ENCODE measurements around the gene CTR9. TPM values are rescaled to one million over a fixed set of nuclear protein-coding genes. Genes with fewer than 3 reads are reported as not detected.

CTR9 gene
- total and polyA plus RNA-seq, 3 donors from 2014 or later: 47.3 to 50.9 (median 48.6) TPM

- no peak for DNase-seq
- no peaks in the 10 kb centered on the region for H3K27me3 ChIP-seq
- H3K27ac ChIP-seq: no peak overlapping the region
- WGBS, 2 donors: 74 to 82% methylated on average over 4 of the region's 4 CpGs
- peaks cover 4% of the 10 kb centered on the region for H3K36me3 ChIP-seq (ENCODE audit: low read depth, missing control alignments)
- H3K4me1 ChIP-seq: no peaks in the 10 kb centered on the region
- H3K4me3 ChIP-seq: no peak overlapping the region
- intact Hi-C loops (cut with DNase I; ENCODE audit: low total_unique reads): loop anchor here (10.0 kb wide), 1 partner anchor 226 kb away; no protein-coding TSS in a partner anchor
- no peaks in the 10 kb centered on the region for H3K9me3 ChIP-seq
- TF ChIP-seq POLR2A (IDR thresholded peaks at IDR 0.05): no peak
- no peak for TF ChIP-seq CTCF (IDR thresholded peaks at IDR 0.05)
Observed at GRCh38 chr11:10798330-10798928, 47.4 kb downstream of the CTR9 start.

GRCh38 chr11:10800292-10800691, 49.2 kb downstream of the CTR9 start:
- peaks cover 4% of the 10 kb centered on the region for H3K36me3 ChIP-seq (ENCODE audit: low read depth, missing control alignments)
- H3K4me1 ChIP-seq: no peaks in the 10 kb centered on the region

GRCh38 chr11:10803676-10804075, 52.6 kb downstream of the CTR9 start:
- Histone ChIP-seq H3K27ac (no peak overlapping the region), H3K9me3 (no peaks in the 10 kb centered on the region), H3K27me3 (no peaks in the 10 kb centered on the region), H3K36me3 (ENCODE audit: low read depth, missing control alignments) (peaks cover 5% of the 10 kb centered on the region), H3K4me1 (peaks cover 16% of the 10 kb centered on the region), H3K4me3 (no peak overlapping the region)
- 76 to 80% methylated on average over 6 of the region's 6 CpGs for WGBS, 2 donors
- no peak for DNase-seq
- intact Hi-C loops (cut with DNase I; ENCODE audit: low total_unique reads): no loop called here
- TF ChIP-seq POLR2A (IDR thresholded peaks at IDR 0.05) (no peak), CTCF (IDR thresholded peaks at IDR 0.05) (no peak)

More at GRCh38 chr11:10800292-10800691, 49.2 kb downstream of the CTR9 start:
- H3K4me3 ChIP-seq: no peak overlapping the region
- H3K27me3 ChIP-seq: no peaks in the 10 kb centered on the region
- H3K9me3 ChIP-seq: no peaks in the 10 kb centered on the region
- DNase-seq: no peak
- 90 to 91% methylated on average over 2 of the region's 2 CpGs for WGBS, 2 donors
- intact Hi-C loops (cut with DNase I; ENCODE audit: low total_unique reads): no loop called here
- TF ChIP-seq POLR2A (IDR thresholded peaks at IDR 0.05) (no peak), CTCF (IDR thresholded peaks at IDR 0.05) (no peak)
- no peak overlapping the region for H3K27ac ChIP-seq

GRCh38 chr11:10805741-10806140, 54.7 kb downstream of the CTR9 start:
- DNase-seq: no peak
- intact Hi-C loops (cut with DNase I; ENCODE audit: low total_unique reads): loop anchor here (5.0 kb wide), 2 partner anchors 52 to 127 kb away; partner anchors contain the start of gene ZBED5
- WGBS, 2 donors: 75 to 80% methylated on average over 8 of the region's 8 CpGs
- H3K4me3 ChIP-seq: no peak overlapping the region
- no peaks in the 10 kb centered on the region for H3K27me3 ChIP-seq
- H3K9me3 ChIP-seq: no peaks in the 10 kb centered on the region
- H3K4me1 ChIP-seq: peaks cover 16% of the 10 kb centered on the region
- no peak overlapping the region for H3K27ac ChIP-seq
- no peak for TF ChIP-seq CTCF (IDR thresholded peaks at IDR 0.05)
- TF ChIP-seq POLR2A (IDR thresholded peaks at IDR 0.05): no peak
- peaks cover 5% of the 10 kb centered on the region for H3K36me3 ChIP-seq (ENCODE audit: low read depth, missing control alignments)

- no peak for DNase-seq
- Histone ChIP-seq H3K4me1 (peaks cover 16% of the 10 kb centered on the region), H3K27ac (peak overlapping the region in 1 of 2 donors; percentile 99), H3K4me3 (no peak overlapping the region), H3K27me3 (no peaks in the 10 kb centered on the region), H3K9me3 (no peaks in the 10 kb centered on the region), H3K36me3 (ENCODE audit: low read depth, missing control alignments) (peaks cover 5% of the 10 kb centered on the region)
- WGBS, 2 donors: 84 to 89% methylated on average over 4 of the region's 4 CpGs
- intact Hi-C loops (cut with DNase I; ENCODE audit: low total_unique reads): loop anchor here (5.0 kb wide), 2 partner anchors 51 to 126 kb away; partner anchors contain the start of gene ZBED5
- TF ChIP-seq POLR2A (IDR thresholded peaks at IDR 0.05) (no peak), CTCF (IDR thresholded peaks at IDR 0.05) (no peak)
Observed at GRCh38 chr11:10806206-10806605, 55.2 kb downstream of the CTR9 start.
